H1 (cell line): ENCODE data around the gene CD99. TPM values are rescaled to one million over a fixed set of nuclear protein-coding genes. Genes with fewer than 3 reads are reported as not detected.

Experiments
- CHD7 ChIP-seq: fragments of 300-600 bp; sonication (generic); IDR thresholded peaks from 2 replicates; pipeline ENCODE4 v1.7.1; 2012; ENCODE audit warnings: low read length, moderate library complexity, mild to moderate bottlenecking, inconsistent platforms; ENCODE audit not compliant: insufficient replicate concordance
- POU5F1 ChIP-seq: IDR thresholded peaks from 2 replicates; pipeline ENCODE4 v1.6.1; 2011; ENCODE audit warnings: low read depth, mild to moderate bottlenecking, low read length, moderate library complexity
- TAF1 ChIP-seq: IDR thresholded peaks from 2 replicates; pipeline ENCODE4 v1.6.1; 2011; ENCODE audit warnings: mild to moderate bottlenecking, low read depth, low read length
- polyA plus RNA-seq, 7 experiments: library from polyadenylated mRNA; depleted of rRNA in 3 of 7; stranded (reverse) in 5 of 7; unstranded in 2 of 7; fragments of >200 nt in 5 of 7; fragments of 200-250 nt in 2 of 7; gene quantifications; 1 replicate in 5 of 7; 2 replicates in 1 of 7; 4 replicates in 1 of 7; pipeline versions ENCODE4 v1.2.1 to v1.2.3, GENCODE V29; 2011 to 2013; ENCODE audit warnings: missing spikeins in 2 of 7, mixed read lengths in 2 of 7
- total RNA-seq: library from RNA; stranded (reverse); fragmentation: NEBNext Ultra II Directional; extraction: Animal tissue kit (Norgen Biotek cat#: 25700); gene quantifications from 2 replicates; pipeline ENCODE4 v1.2.1, GENCODE V29; 2021

Gene CD99
- total and polyA plus RNA-seq, 2 of the 8 experiments (the other 6 are each of a cell fraction or from before 2014, with no cell fraction given), result 30.1 to 47.8 TPM

- TF ChIP-seq CHD7 (no peak), TAF1 (no peak), POU5F1 (no peak)
These were observed 41.0 kb downstream of the CD99 start (continued) for GRCh38 chrX:2732076-2732475.
